HUES64 (cell line): Measurements from ENCODE around the gene DEFB114. TPM values are rescaled to one million over a fixed set of nuclear protein-coding genes. Genes with fewer than 3 reads are reported as not detected.

Source experiments
- H3K27ac ChIP-seq: 2 replicates; pipeline ENCODE4 v1.7.0; 2013; ENCODE audit warnings: low read depth, low read length, inconsistent platforms
- H3K27me3 ChIP-seq: 2 replicates; pipeline ENCODE4 v1.6.1; 2013; ENCODE audit warnings: mild to moderate bottlenecking, low read length; ENCODE audit not compliant: insufficient read depth
- H3K36me3 ChIP-seq: 2 replicates; pipeline ENCODE4 v1.6.1; 2013; ENCODE audit warnings: mild to moderate bottlenecking, low read length; ENCODE audit not compliant: insufficient read depth
- H3K4me1 ChIP-seq: 2 replicates; pipeline ENCODE4 v1.6.1; 2013; ENCODE audit warnings: mild to moderate bottlenecking, low read length, moderate library complexity; ENCODE audit not compliant: insufficient read depth
- H3K4me3 ChIP-seq: 2 replicates; pipeline ENCODE4 v1.5.1; 2013; ENCODE audit warnings: mild to moderate bottlenecking, low read length, moderate library complexity
- H3K9ac ChIP-seq: 2 replicates; pipeline ENCODE4 v1.6.1; 2013; ENCODE audit warnings: mild to moderate bottlenecking, low read depth, low read length
- H3K9me3 ChIP-seq: 2 replicates; pipeline ENCODE4 v1.6.1; 2013; ENCODE audit warnings: low read depth, low read length; ENCODE audit not compliant: insufficient read depth
- WGBS: fragments of 150-250, 120-280 bp; methylation state at CpG from one replicate; pipeline ENCODE4 v1.1.7; 2013; ENCODE audit warnings: missing lambda C conversion rate; 5-methylcytosine and 5-hydroxymethylcytosine counted together
- polyA plus RNA-seq, 2 experiments: library from polyadenylated mRNA; stranded (reverse); fragments of 50-300 nt; gene quantifications; one replicate each; pipeline ENCODE4 v1.2.3, GENCODE V29; 2013

Gene DEFB114
- not detected for polyA plus RNA-seq (2013, experiment 1 of 2)
- not detected for polyA plus RNA-seq (2013, experiment 2 of 2)

GRCh38 chr6:49964064-49964463 lies at the start of gene DEFB114:
DEFB114 (minus strand) TSS chr6:49964164; CDS start chr6:49964105, 59 bp downstream.
- Histone ChIP-seq H3K4me3 (no peak within 1 kb of the TSS), H3K9me3 (no peaks in the 10 kb centered on the region), H3K36me3 (no peaks in the 10 kb centered on the region), H3K9ac (no peak within 1 kb of the TSS), H3K27me3 (no peaks in the 10 kb centered on the region), H3K4me1 (peaks cover 42% of the 10 kb centered on the region), H3K27ac (no peak within 1 kb of the TSS)
- 86% methylated on average over 2 of the region's 2 CpGs for WGBS

GRCh38 chr6:50007819-50008218 lies 43.9 kb upstream of the DEFB114 start:
- H3K27me3 ChIP-seq, result no peaks in the 10 kb centered on the region
- H3K36me3 ChIP-seq, result no peaks in the 10 kb centered on the region
- WGBS, result 89% methylated on average over 3 of the region's 3 CpGs
- H3K9ac ChIP-seq, result no peak overlapping the region
- H3K9me3 ChIP-seq, result no peaks in the 10 kb centered on the region
- no peaks in the 10 kb centered on the region; the same call in 1 of the 2 replicates for H3K4me1 ChIP-seq
- H3K4me3 ChIP-seq, result no peak overlapping the region
- H3K27ac ChIP-seq, result no peak overlapping the region

- Histone ChIP-seq H3K9me3 (no peaks in the 10 kb centered on the region), H3K27ac (no peak overlapping the region), H3K9ac (no peak overlapping the region), H3K27me3 (no peaks in the 10 kb centered on the region), H3K4me3 (no peak overlapping the region), H3K4me1 (no peaks in the 10 kb centered on the region; the same call in 1 of the 2 replicates), H3K36me3 (no peaks in the 10 kb centered on the region)
- WGBS, result 92% methylated on average over 2 of the region's 3 CpGs
Measured at GRCh38 chr6:50003139-50003538, 39.2 kb upstream of the DEFB114 start.

GRCh38 chr6:49995278-49995677 lies 31.3 kb upstream of the DEFB114 start:
- Histone ChIP-seq H3K27me3 (no peaks in the 10 kb centered on the region), H3K27ac (no peak overlapping the region), H3K9ac (no peak overlapping the region), H3K36me3 (no peaks in the 10 kb centered on the region), H3K9me3 (no peaks in the 10 kb centered on the region), H3K4me3 (no peak overlapping the region), H3K4me1 (no peaks in the 10 kb centered on the region)

GRCh38 chr6:49988900-49989299 lies 24.9 kb upstream of the DEFB114 start:
- Histone ChIP-seq H3K4me3 (no peak overlapping the region), H3K4me1 (0 out of 2 replicates have a peak, but pooled peaks cover 3% of the 10 kb centered on the region), H3K27ac (no peak overlapping the region), H3K27me3 (no peaks in the 10 kb centered on the region), H3K36me3 (no peaks in the 10 kb centered on the region), H3K9me3 (no peaks in the 10 kb centered on the region), H3K9ac (no peak overlapping the region)
- WGBS, result 71% methylated on average over 2 of the region's 2 CpGs

GRCh38 chr6:49987749-49988148 lies 23.8 kb upstream of the DEFB114 start:
- H3K27ac ChIP-seq, result no peak overlapping the region
- no peak overlapping the region for H3K4me3 ChIP-seq
- no peaks in the 10 kb centered on the region for H3K27me3 ChIP-seq
- 97% methylated on average over 2 of the region's 2 CpGs for WGBS
- no peaks in the 10 kb centered on the region for H3K9me3 ChIP-seq
- H3K9ac ChIP-seq, result no peak overlapping the region
- no peaks in the 10 kb centered on the region for H3K36me3 ChIP-seq
- H3K4me1 ChIP-seq, result 0 out of 2 replicates have a peak, but pooled peaks cover 3% of the 10 kb centered on the region

GRCh38 chr6:49986551-49986950 lies 22.6 kb upstream of the DEFB114 start:
- 0 out of 2 replicates have a peak, but pooled peaks cover 2% of the 10 kb centered on the region for H3K9me3 ChIP-seq
- H3K4me3 ChIP-seq, result no peak overlapping the region
- WGBS, result 100% methylated on average over 1 of the region's 1 CpG
- no peak overlapping the region for H3K9ac ChIP-seq
- H3K27ac ChIP-seq, result no peak overlapping the region
- no peaks in the 10 kb centered on the region for H3K36me3 ChIP-seq
- no peaks in the 10 kb centered on the region for H3K27me3 ChIP-seq
- 0 out of 2 replicates have a peak, but pooled peaks cover 3% of the 10 kb centered on the region for H3K4me1 ChIP-seq

- H3K27ac ChIP-seq, result no peak overlapping the region
- 97% methylated on average over 2 of the region's 2 CpGs for WGBS
- H3K9me3 ChIP-seq, result 0 out of 2 replicates have a peak, but pooled peaks cover 2% of the 10 kb centered on the region
- no peaks in the 10 kb centered on the region for H3K36me3 ChIP-seq
- no peak overlapping the region for H3K4me3 ChIP-seq
- H3K4me1 ChIP-seq, result 0 out of 2 replicates have a peak, but pooled peaks cover 3% of the 10 kb centered on the region
- H3K27me3 ChIP-seq, result no peaks in the 10 kb centered on the region
- H3K9ac ChIP-seq, result no peak overlapping the region
Measured at GRCh38 chr6:49982046-49982445, 18.1 kb upstream of the DEFB114 start.

- Histone ChIP-seq H3K9ac (no peak overlapping the region), H3K27me3 (no peaks in the 10 kb centered on the region), H3K4me1 (no peaks in the 10 kb centered on the region), H3K36me3 (no peaks in the 10 kb centered on the region), H3K9me3 (0 out of 2 replicates have a peak, but pooled peaks cover 2% of the 10 kb centered on the region), H3K4me3 (no peak overlapping the region), H3K27ac (no peak overlapping the region)
- 90% methylated on average over 1 of the region's 1 CpG for WGBS
Measured at GRCh38 chr6:49980898-49981297, 16.9 kb upstream of the DEFB114 start.

GRCh38 chr6:49979584-49979983 lies 15.6 kb upstream of the DEFB114 start:
- H3K4me1 ChIP-seq, result no peaks in the 10 kb centered on the region
- no peaks in the 10 kb centered on the region for H3K27me3 ChIP-seq
- 0 out of 2 replicates have a peak, but pooled peaks cover 2% of the 10 kb centered on the region for H3K9me3 ChIP-seq
- no peak overlapping the region for H3K4me3 ChIP-seq
- no peak overlapping the region for H3K27ac ChIP-seq
- 88% methylated on average over 4 of the region's 4 CpGs for WGBS
- no peak overlapping the region for H3K9ac ChIP-seq
- no peaks in the 10 kb centered on the region for H3K36me3 ChIP-seq

GRCh38 chr6:49978332-49979226 lies 14.6 kb upstream of the DEFB114 start:
- no peak overlapping the region for H3K9ac ChIP-seq
- no peaks in the 10 kb centered on the region for H3K4me1 ChIP-seq
- no peak overlapping the region for H3K4me3 ChIP-seq
- no peaks in the 10 kb centered on the region for H3K27me3 ChIP-seq
- H3K27ac ChIP-seq, result no peak overlapping the region
- 0 out of 2 replicates have a peak, but pooled peaks cover 2% of the 10 kb centered on the region for H3K9me3 ChIP-seq
- WGBS, result 91% methylated on average over 2 of the region's 3 CpGs
- no peaks in the 10 kb centered on the region for H3K36me3 ChIP-seq
